Ishikawa (cell line): ENCODE results near the gene AKT1S1.

ENCODE experiments used
- CEBPB ChIP-seq: IDR thresholded peaks from 2 replicates; pipeline ENCODE4 v1.6.1; 2012
- CREB1 ChIP-seq: IDR thresholded peaks from 2 replicates; pipeline ENCODE4 v1.6.1; 2012; ENCODE audit warnings: low read depth
- EGR1 ChIP-seq: IDR thresholded peaks from 2 replicates; pipeline ENCODE4 v1.6.1; 2012
- EP300 ChIP-seq: IDR thresholded peaks from 2 replicates; pipeline ENCODE4 v1.6.1; 2012; ENCODE audit warnings: borderline replicate concordance
- FOXM1 ChIP-seq: IDR thresholded peaks from 2 replicates; pipeline ENCODE4 v1.6.1; 2012; ENCODE audit warnings: low read depth, borderline replicate concordance
- MAX ChIP-seq: IDR thresholded peaks from 2 replicates; pipeline ENCODE4 v1.6.1; 2012
- NFIC ChIP-seq: IDR thresholded peaks from 2 replicates; pipeline ENCODE4 v1.6.1; 2012
- RAD21 ChIP-seq: IDR thresholded peaks from 2 replicates; pipeline ENCODE4 v1.6.1; 2012; ENCODE audit warnings: low read depth
- REST ChIP-seq: IDR thresholded peaks from 2 replicates; pipeline ENCODE4 v1.6.1; 2012; ENCODE audit warnings: low read depth, mild to moderate bottlenecking
- TAF1 ChIP-seq: IDR thresholded peaks from 2 replicates; pipeline ENCODE4 v1.6.1; 2012; ENCODE audit warnings: low read depth, mild to moderate bottlenecking
- TCF12 ChIP-seq: IDR thresholded peaks from 2 replicates; pipeline ENCODE4 v1.6.1; 2012; ENCODE audit warnings: low read depth
- TEAD4 ChIP-seq: IDR thresholded peaks from 2 replicates; pipeline ENCODE4 v1.6.1; 2012
- USF1 ChIP-seq: IDR thresholded peaks from 2 replicates; pipeline ENCODE4 v1.6.1; 2012
- YY1 ChIP-seq: IDR thresholded peaks from 2 replicates; pipeline ENCODE4 v1.6.1; 2012; ENCODE audit warnings: low read depth
- ZBTB7A ChIP-seq: IDR thresholded peaks from 2 replicates; pipeline ENCODE4 v1.6.1; 2012; ENCODE audit warnings: low read depth

The AKT1S1 gene

GRCh38 chr19:49924004-49924880, 47.1 kb upstream of the AKT1S1 start:
- TF ChIP-seq MAX (no peak), CEBPB (no peak), CREB1 (no peak), TAF1 (no peak), ZBTB7A (no peak), EGR1 (no peak), YY1 (no peak), REST (no peak)

GRCh38 chr19:49923055-49924003, 46.2 kb upstream of the AKT1S1 start:
- no peak for TF ChIP-seq ZBTB7A
- TF ChIP-seq NFIC: no peak
- no peak for TF ChIP-seq TEAD4
- no peak for TF ChIP-seq TAF1
- TF ChIP-seq CEBPB: no peak
- TF ChIP-seq REST: no peak
- no peak for TF ChIP-seq YY1
- no peak for TF ChIP-seq MAX
- no peak for TF ChIP-seq CREB1
- TF ChIP-seq RAD21: no peak
- TF ChIP-seq EGR1: no peak
- TF ChIP-seq USF1: no peak
- no peak for TF ChIP-seq TCF12
- TF ChIP-seq EP300: no peak
- TF ChIP-seq FOXM1: no peak

- TF ChIP-seq TAF1: no peak
- TF ChIP-seq USF1: no peak
- TF ChIP-seq EGR1: no peak
- no peak for TF ChIP-seq CREB1
- no peak for TF ChIP-seq CEBPB
- TF ChIP-seq TEAD4: no peak
- no peak for TF ChIP-seq EP300
Measured at GRCh38 chr19:49921871-49922795, 45.0 kb upstream of the AKT1S1 start.

GRCh38 chr19:49920624-49921363, 43.6 kb upstream of the AKT1S1 start:
- TF ChIP-seq ZBTB7A (no peak), CREB1 (no peak), USF1 (no peak), FOXM1 (no peak), YY1 (no peak), REST (no peak), TAF1 (no peak), EGR1 (no peak)
